GM12865 (cell line): ENCODE results near the gene CSNK1E.
A peak's percentile ranks its signal among the peaks of the same experiment; 100 is the strongest.

ENCODE experiments used
- DNase-seq: peaks from one replicate; pipeline ENCODE4 v3.0.0; 2010; ENCODE audit warnings: low read depth
- H3K4me3 ChIP-seq: 2 replicates; pipeline ENCODE4 v1.5.1; 2011; ENCODE audit warnings: mild to moderate bottlenecking, low read depth, low read length, control low read depth
- CTCF ChIP-seq: IDR thresholded peaks from 2 replicates; pipeline ENCODE4 v1.5.1; 2011; ENCODE audit warnings: low read length, control low read depth, low read depth, inconsistent platforms; ENCODE audit not compliant: insufficient read depth; ENCODE audit errors: missing control alignments

CSNK1E gene

DNA sequence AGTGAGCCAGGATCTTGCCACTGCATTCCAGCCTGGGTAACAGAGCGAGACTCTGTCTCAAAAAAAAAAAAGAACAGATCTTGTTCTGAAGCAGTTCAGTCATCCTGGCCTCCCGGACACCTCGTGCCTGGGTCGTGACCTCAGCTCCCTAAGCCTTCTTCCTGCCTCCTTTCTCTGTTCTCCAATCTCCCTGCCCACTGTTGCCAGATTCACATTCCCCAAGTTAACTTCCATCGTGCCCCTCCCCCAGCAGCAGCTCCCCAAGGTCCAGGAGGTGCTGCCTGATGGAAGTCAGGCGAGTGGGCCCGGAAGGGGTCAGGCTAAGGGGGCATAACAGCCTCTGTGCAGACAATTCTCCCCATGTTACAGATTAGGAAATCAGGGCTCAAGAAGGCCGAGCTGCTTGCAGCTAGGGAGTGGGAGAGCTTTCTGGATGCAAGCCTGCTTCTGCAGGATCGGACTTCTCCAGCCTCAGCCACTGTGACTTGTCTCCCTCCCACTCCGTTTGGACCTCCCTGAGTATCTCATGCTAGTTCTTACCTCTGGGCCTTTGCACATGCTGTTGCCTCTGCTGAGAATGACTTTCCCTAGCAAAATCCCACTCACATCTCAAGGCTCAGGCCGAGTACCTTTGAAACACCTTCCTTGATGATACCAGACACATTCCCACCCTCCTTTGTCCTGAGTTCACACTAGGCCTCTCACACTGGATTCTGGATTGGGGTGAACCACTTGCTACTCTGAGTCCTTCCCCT, 30.1 kb downstream of the CSNK1E start:
- no peak for TF ChIP-seq CTCF
- DNase-seq, result no peak
- H3K4me3 ChIP-seq, result no peak overlapping the region

GRCh38 chr22:38285018-38285417, 32.2 kb downstream of the CSNK1E start:
- no peak overlapping the region for H3K4me3 ChIP-seq
- no peak for TF ChIP-seq CTCF
- DNase-seq, result no peak

- H3K4me3 ChIP-seq, result no peak overlapping the region
- DNase-seq, result no peak
- no peak for TF ChIP-seq CTCF
These were observed 33.2 kb downstream of the CSNK1E start for GRCh38 chr22:38284042-38284402.

GRCh38 chr22:38282397-38282796, 34.8 kb downstream of the CSNK1E start:
- DNase-seq, result no peak
- no peak overlapping the region for H3K4me3 ChIP-seq
- TF ChIP-seq CTCF, result no peak

DNA sequence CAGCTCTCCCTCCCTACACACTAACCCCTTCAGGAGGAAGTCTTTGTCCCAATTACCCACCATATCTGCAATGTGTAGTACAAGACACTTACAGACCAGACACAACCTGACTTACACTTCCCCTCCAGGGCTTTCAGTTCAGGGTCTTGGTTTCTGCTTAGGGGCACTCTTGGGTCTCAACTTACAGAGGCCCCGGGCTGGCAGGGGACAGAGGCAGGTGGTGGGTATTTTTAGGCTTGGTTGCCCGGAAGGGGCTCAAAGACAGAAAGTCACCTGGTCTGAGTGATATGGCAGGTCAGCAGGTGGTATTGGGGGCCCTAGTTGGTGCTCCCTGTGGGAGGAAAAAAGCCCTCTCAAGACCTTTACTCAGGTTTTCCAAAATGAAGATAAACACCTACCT, 41.1 kb downstream of the CSNK1E start:
- peak; percentile 55 for DNase-seq
- no peak overlapping the region for H3K4me3 ChIP-seq
- TF ChIP-seq CTCF, result no peak

GRCh38 chr22:38273135-38273826, 44.0 kb downstream of the CSNK1E start:
- H3K4me3 ChIP-seq, result peak overlapping the region; percentile 71
- no peak for DNase-seq
- TF ChIP-seq CTCF, result no peak
